ENCODE measurements around the gene NECTIN3.

DNA sequence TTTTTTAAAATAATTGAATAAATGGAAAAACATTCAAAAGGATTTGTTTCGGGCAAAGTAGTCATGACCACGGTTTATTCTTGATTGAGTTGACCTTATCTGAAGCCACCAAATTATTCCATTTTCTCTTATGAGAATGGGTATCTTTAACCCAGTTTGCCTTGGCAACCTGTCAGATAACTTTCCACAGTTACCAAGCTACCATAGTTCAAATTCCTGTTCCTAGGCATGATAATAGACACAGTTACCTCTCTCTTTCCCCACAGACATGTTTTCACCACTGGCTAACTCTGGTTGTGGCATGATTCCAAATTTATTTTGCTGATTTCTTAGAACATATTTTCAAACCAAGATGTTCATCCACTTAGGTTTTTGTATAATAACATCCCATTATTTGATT is 84.9 kb downstream of the NECTIN3 start:
- TF ChIP-seq CTCF (conservative IDR thresholded peaks at IDR 0.05; ENCODE audit: low read length) (no peak), EZH2phosphoT487 (IDR thresholded peaks at IDR 0.05; ENCODE audit: borderline replicate concordance, low read depth, low read length) (no peak)
